Breast epithelium (tissue), 4 donors: Measurements from ENCODE around the gene ZNF48. TPM values are rescaled to one million over a fixed set of nuclear protein-coding genes. Genes with fewer than 3 reads are reported as not detected.

Experiments used
- DNase-seq, 2 donors: peaks; one replicate each; pipeline ENCODE4 v3.0.0-alpha.2; 2019; ENCODE audit warnings: low spot score in 2 of 2
- H3K27ac ChIP-seq, 2 donors: fragments of 200-600 bp; sonication (generic) in 1 of 2; one replicate each; pipeline ENCODE4 v1.5.1; 2016 to 2019; ENCODE audit warnings: mild to moderate bottlenecking in 1 of 2
- H3K27me3 ChIP-seq, 2 donors: fragments of 200-600 bp; sonication (generic) in 1 of 2; one replicate each; pipeline versions ENCODE4 v1.5.1 to v1.6.0; 2017 to 2019; ENCODE audit warnings: control low read depth in 1 of 2, mild to moderate bottlenecking in 1 of 2
- H3K36me3 ChIP-seq: fragments of 200-600 bp; one replicate; pipeline ENCODE4 v1.5.1; 2019
- H3K4me1 ChIP-seq, 2 donors: fragments of 200-600 bp; sonication (generic); one replicate each; pipeline ENCODE4 v1.5.1; 2016 to 2019; ENCODE audit warnings: control low read depth in 1 of 2
- H3K4me3 ChIP-seq, 3 donors: fragments of 200-600 bp; sonication (generic); 1 replicate in 2 of 3; 2 replicates in 1 of 3; pipeline ENCODE4 v1.5.1; 2016 to 2019; ENCODE audit warnings: mild to moderate bottlenecking in 3 of 3, moderate library complexity in 2 of 3
- H3K9me3 ChIP-seq, 2 donors: fragments of 200-600 bp; sonication (generic) in 1 of 2; one replicate each; pipeline ENCODE4 v1.5.1; 2016 to 2019; ENCODE audit warnings: control low read depth in 1 of 2
- CTCF ChIP-seq, 3 donors: fragments of 450-650 bp; IDR thresholded peaks; one replicate each; pipeline ENCODE4 v1.5.1; 2016 to 2017; ENCODE audit warnings: antibody characterized with exemption in 3 of 3, mild to moderate bottlenecking in 3 of 3, moderate library complexity in 3 of 3
- POLR2A ChIP-seq: fragments of 450-650 bp; IDR thresholded peaks from one replicate; pipeline ENCODE4 v1.6.1; 2016; ENCODE audit warnings: antibody characterized with exemption, mild to moderate bottlenecking, moderate library complexity
- POLR2AphosphoS5 ChIP-seq, 3 donors: sonication (generic); formaldehyde crosslinking; IDR thresholded peaks; one replicate each; pipeline ENCODE4 v1.6.1; 2017; ENCODE audit warnings: antibody characterized with exemption in 3 of 3
- intact Hi-C: fragments of 100-400 bp; cut with DNase I; formaldehyde crosslinking; loops from one replicate; pipeline ENCODE4 v1.15.1; 2023; ENCODE audit warnings: low total_unique reads
- total RNA-seq, 3 donors: library from RNA; depleted of rRNA; stranded (reverse); fragments of >200 nt; gene quantifications; one replicate each; pipeline ENCODE4 v1.1.0, GENCODE V29; 2016

ZNF48 gene
- 1 to 10 TPM; 4.8 to 9.5 (median 6.2) TPM for total RNA-seq

- no peaks in the 10 kb centered on the region for H3K36me3 ChIP-seq
- intact Hi-C loops: no loop called here
- H3K4me1 ChIP-seq: peaks cover 0 to 9% of the 10 kb centered on the region in 2 donors
- H3K4me3 ChIP-seq: peak within 1 kb of the TSS; percentile 72 to 93 (median 72)
- DNase-seq: peak; percentile 55 to 80
- TF ChIP-seq CTCF (IDR thresholded peaks at IDR 0.05): peak in 1 of 3 donors; percentile 42
- TF ChIP-seq POLR2A: no peak
- TF ChIP-seq POLR2AphosphoS5 (IDR thresholded peaks at IDR 0.05): peak; percentile 26 to 52 (median 50)
- H3K27ac ChIP-seq: peak within 1 kb of the TSS; percentile 76 to 77
- no peaks in the 10 kb centered on the region for H3K27me3 ChIP-seq
- H3K9me3 ChIP-seq: no peaks in the 10 kb centered on the region
These were observed at the start of gene ZNF48 for GRCh38 chr16:30395155-30395991. TSS of gene ZNF48 (plus strand) at chr16:30395420. CDS start at chr16:30395795, 375 bp downstream.

GRCh38 chr16:30346286-30346685 lies 48.9 kb upstream of the ZNF48 start:
- no peak for DNase-seq
- no peak overlapping the region for H3K27ac ChIP-seq
- no peaks in the 10 kb centered on the region for H3K27me3 ChIP-seq
- intact Hi-C loops: no loop called here
- no peaks in the 10 kb centered on the region for H3K9me3 ChIP-seq
- TF ChIP-seq POLR2AphosphoS5 (IDR thresholded peaks at IDR 0.05) (no peak), POLR2A (no peak), CTCF (IDR thresholded peaks at IDR 0.05) (no peak)
- no peaks in the 10 kb centered on the region for H3K4me1 ChIP-seq
- no peaks in the 10 kb centered on the region for H3K36me3 ChIP-seq
- no peak overlapping the region for H3K4me3 ChIP-seq

- no peaks in the 10 kb centered on the region for H3K36me3 ChIP-seq
- TF ChIP-seq POLR2AphosphoS5 (IDR thresholded peaks at IDR 0.05): no peak
- no peak for TF ChIP-seq CTCF (IDR thresholded peaks at IDR 0.05)
- TF ChIP-seq POLR2A: no peak
- intact Hi-C loops: no loop called here
- H3K27ac ChIP-seq: no peak overlapping the region
- DNase-seq: no peak
- H3K4me3 ChIP-seq: no peak overlapping the region
- peaks cover 0 to 11% of the 10 kb centered on the region in 2 donors for H3K4me1 ChIP-seq
- H3K27me3 ChIP-seq: no peaks in the 10 kb centered on the region
- no peaks in the 10 kb centered on the region for H3K9me3 ChIP-seq
These were observed 47.1 kb upstream of the ZNF48 start for GRCh38 chr16:30348113-30348512.

GRCh38 chr16:30348929-30349328 lies 46.3 kb upstream of the ZNF48 start:
- Histone ChIP-seq H3K27ac (no peak overlapping the region), H3K27me3 (no peaks in the 10 kb centered on the region), H3K9me3 (no peaks in the 10 kb centered on the region), H3K36me3 (no peaks in the 10 kb centered on the region), H3K4me1 (peaks cover 2 to 14% of the 10 kb centered on the region in 2 donors), H3K4me3 (no peak overlapping the region)
- no peak for TF ChIP-seq CTCF (IDR thresholded peaks at IDR 0.05)
- no peak for TF ChIP-seq POLR2AphosphoS5 (IDR thresholded peaks at IDR 0.05)
- no peak for TF ChIP-seq POLR2A
- DNase-seq: no peak
- intact Hi-C loops: no loop called here

GRCh38 chr16:30349675-30350074 lies 45.5 kb upstream of the ZNF48 start:
- Histone ChIP-seq H3K27me3 (no peaks in the 10 kb centered on the region), H3K27ac (no peak overlapping the region), H3K36me3 (no peaks in the 10 kb centered on the region), H3K4me1 (peaks cover 5 to 14% of the 10 kb centered on the region in 2 donors), H3K4me3 (no peak overlapping the region), H3K9me3 (no peaks in the 10 kb centered on the region)
- no peak for DNase-seq
- no peak for TF ChIP-seq POLR2A
- TF ChIP-seq POLR2AphosphoS5 (IDR thresholded peaks at IDR 0.05): no peak
- intact Hi-C loops: no loop called here
